ENCODE results near the gene TMED4.
"Not testable (repeated sequence)": the region's sequence is repeated elsewhere in the genome, so short reads cannot be mapped to it uniquely, and the experiment has no call there.

Gene TMED4

GRCh38 chr7:44563171-44563679 lies 18.8 kb downstream of the TMED4 start:
- no peaks in the 10 kb centered on the region for H3K27me3 ChIP-seq (ENCODE audit: low read depth, low read length)
- no peaks in the 10 kb centered on the region for H3K4me1 ChIP-seq (ENCODE audit: low read length)
- H3K4me2 ChIP-seq (ENCODE audit: low read length): no peak overlapping the region
- no peak overlapping the region for H3K27ac ChIP-seq (ENCODE audit: low read length)
- no peak overlapping the region for H3K9ac ChIP-seq (ENCODE audit: low read length)
- H2AFZ ChIP-seq (ENCODE audit: low read depth, low read length): no peak overlapping the region
- H3K36me3 ChIP-seq (replicated peaks; ENCODE audit: low read depth, low read length): peaks cover 34% of the 10 kb centered on the region
- TF ChIP-seq EZH2phosphoT487 (IDR thresholded peaks at IDR 0.05; ENCODE audit: low read depth): no peak
- TF ChIP-seq, protein P1, sequence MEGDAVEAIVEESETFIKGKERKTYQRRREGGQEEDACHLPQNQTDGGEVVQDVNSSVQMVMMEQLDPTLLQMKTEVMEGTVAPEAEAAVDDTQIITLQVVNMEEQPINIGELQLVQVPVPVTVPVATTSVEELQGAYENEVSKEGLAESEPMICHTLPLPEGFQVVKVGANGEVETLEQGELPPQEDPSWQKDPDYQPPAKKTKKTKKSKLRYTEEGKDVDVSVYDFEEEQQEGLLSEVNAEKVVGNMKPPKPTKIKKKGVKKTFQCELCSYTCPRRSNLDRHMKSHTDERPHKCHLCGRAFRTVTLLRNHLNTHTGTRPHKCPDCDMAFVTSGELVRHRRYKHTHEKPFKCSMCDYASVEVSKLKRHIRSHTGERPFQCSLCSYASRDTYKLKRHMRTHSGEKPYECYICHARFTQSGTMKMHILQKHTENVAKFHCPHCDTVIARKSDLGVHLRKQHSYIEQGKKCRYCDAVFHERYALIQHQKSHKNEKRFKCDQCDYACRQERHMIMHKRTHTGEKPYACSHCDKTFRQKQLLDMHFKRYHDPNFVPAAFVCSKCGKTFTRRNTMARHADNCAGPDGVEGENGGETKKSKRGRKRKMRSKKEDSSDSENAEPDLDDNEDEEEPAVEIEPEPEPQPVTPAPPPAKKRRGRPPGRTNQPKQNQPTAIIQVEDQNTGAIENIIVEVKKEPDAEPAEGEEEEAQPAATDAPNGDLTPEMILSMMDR (IDR thresholded peaks at IDR 0.05; ENCODE audit: low read depth, low read length): no peak
- no peaks in the 10 kb centered on the region for H3K9me3 ChIP-seq (ENCODE audit: insufficient read depth, low read length)
- H3K79me2 ChIP-seq (ENCODE audit: low read length): no peaks in the 10 kb centered on the region
- no peak overlapping the region for H3K4me3 ChIP-seq (ENCODE audit: low read length)
- peaks cover 10% of the 10 kb centered on the region for H4K20me1 ChIP-seq (ENCODE audit: insufficient read depth, low read length)

GRCh38 chr7:44562622-44562962 lies 19.4 kb downstream of the TMED4 start:
- peaks cover 10% of the 10 kb centered on the region for H4K20me1 ChIP-seq (ENCODE audit: insufficient read depth, low read length)

DNA sequence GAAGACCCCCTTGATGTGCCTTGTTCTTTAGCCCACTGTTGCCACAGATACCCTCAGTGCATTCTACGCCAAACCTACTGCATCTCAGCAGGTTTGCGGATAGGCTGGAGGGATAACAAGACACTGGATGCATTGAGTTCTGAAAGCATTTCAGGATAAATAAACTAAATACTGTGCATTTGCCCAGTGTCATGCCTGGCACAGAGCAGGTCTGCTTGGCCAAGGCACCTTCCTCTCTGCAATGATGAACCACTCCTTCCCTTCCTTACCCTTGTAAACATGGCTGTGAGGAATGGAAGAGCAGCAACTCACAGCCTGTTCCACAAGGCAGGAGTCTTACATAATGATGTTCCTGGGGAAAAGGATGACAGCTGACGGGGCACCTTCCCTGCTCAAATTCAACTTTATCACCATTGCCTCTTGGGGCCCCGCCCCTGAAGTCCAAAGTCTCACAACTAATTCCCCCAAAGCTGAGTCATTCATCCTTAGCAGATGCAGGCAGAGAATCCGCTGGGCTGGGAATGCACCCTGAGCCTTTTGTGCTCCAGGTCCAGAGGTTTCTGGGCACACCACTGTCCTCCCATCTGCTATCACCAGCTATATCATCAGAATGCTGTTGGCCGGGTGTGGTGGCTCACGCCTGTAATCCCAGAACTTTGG lies 19.9 kb downstream of the TMED4 start:
- Histone ChIP-seq H3K27me3 (ENCODE audit: low read depth, low read length) (no peaks in the 10 kb centered on the region), H3K9me3 (ENCODE audit: insufficient read depth, low read length) (no peaks in the 10 kb centered on the region), H3K9ac (ENCODE audit: low read length) (no peak overlapping the region), H3K27ac (ENCODE audit: low read length) (no peak overlapping the region), H3K36me3 (replicated peaks; ENCODE audit: low read depth, low read length) (peaks cover 24% of the 10 kb centered on the region), H2AFZ (ENCODE audit: low read depth, low read length) (no peak overlapping the region), H4K20me1 (ENCODE audit: insufficient read depth, low read length) (peaks cover 10% of the 10 kb centered on the region), H3K4me3 (ENCODE audit: low read length) (no peak overlapping the region), H3K4me1 (ENCODE audit: low read length) (no peaks in the 10 kb centered on the region), H3K4me2 (ENCODE audit: low read length) (no peak overlapping the region), H3K79me2 (ENCODE audit: low read length) (no peaks in the 10 kb centered on the region)
- TF ChIP-seq, protein P1 (IDR thresholded peaks at IDR 0.05; ENCODE audit: low read depth, low read length): no peak
- TF ChIP-seq EZH2phosphoT487 (IDR thresholded peaks at IDR 0.05; ENCODE audit: low read depth): no peak

More at GRCh38 chr7:44562622-44562962, 19.4 kb downstream of the TMED4 start:
- H3K79me2 ChIP-seq (ENCODE audit: low read length); H2AFZ ChIP-seq (ENCODE audit: low read depth, low read length); H3K9ac ChIP-seq (ENCODE audit: low read length); H3K27me3 ChIP-seq (ENCODE audit: low read depth, low read length); H3K4me2 ChIP-seq (ENCODE audit: low read length); H3K9me3 ChIP-seq (ENCODE audit: insufficient read depth, low read length); H3K4me1 ChIP-seq (ENCODE audit: low read length); H3K27ac ChIP-seq (ENCODE audit: low read length); H3K4me3 ChIP-seq (ENCODE audit: low read length): not testable (repeated sequence)
- H3K36me3 ChIP-seq (replicated peaks; ENCODE audit: low read depth, low read length): peaks cover 28% of the 10 kb centered on the region

GRCh38 chr7:44561481-44561880 lies 20.6 kb downstream of the TMED4 start:
- no peak for TF ChIP-seq EZH2phosphoT487 (IDR thresholded peaks at IDR 0.05; ENCODE audit: low read depth)
- TF ChIP-seq, protein P1 (IDR thresholded peaks at IDR 0.05; ENCODE audit: low read depth, low read length): no peak
- Histone ChIP-seq H4K20me1 (ENCODE audit: insufficient read depth, low read length) (peaks cover 10% of the 10 kb centered on the region), H3K4me2 (ENCODE audit: low read length) (no peak overlapping the region)

More at GRCh38 chr7:44561481-44561880, 20.6 kb downstream of the TMED4 start:
- H2AFZ ChIP-seq (ENCODE audit: low read depth, low read length): no peak overlapping the region
- no peaks in the 10 kb centered on the region for H3K4me1 ChIP-seq (ENCODE audit: low read length)
- peaks cover 22% of the 10 kb centered on the region for H3K36me3 ChIP-seq (replicated peaks; ENCODE audit: low read depth, low read length)
- no peaks in the 10 kb centered on the region for H3K9me3 ChIP-seq (ENCODE audit: insufficient read depth, low read length)
- no peak overlapping the region for H3K27ac ChIP-seq (ENCODE audit: low read length)
- no peaks in the 10 kb centered on the region for H3K27me3 ChIP-seq (ENCODE audit: low read depth, low read length)
- H3K4me3 ChIP-seq (ENCODE audit: low read length): no peak overlapping the region
- no peaks in the 10 kb centered on the region for H3K79me2 ChIP-seq (ENCODE audit: low read length)
- no peak overlapping the region for H3K9ac ChIP-seq (ENCODE audit: low read length)

All from OCI-LY3 (cell line).